NT2/D1 (cell line): ENCODE data around the gene AGAP1.

Experiments
- SUZ12 ChIP-seq: IDR thresholded peaks from 2 replicates; pipeline ENCODE4 v1.6.1; 2011; ENCODE audit not compliant: insufficient read length, insufficient read depth; ENCODE audit errors: extremely low read depth
- YY1 ChIP-seq: IDR thresholded peaks from 2 replicates; pipeline ENCODE4 v1.6.1; 2011; ENCODE audit not compliant: insufficient read length, insufficient read depth

DNA sequence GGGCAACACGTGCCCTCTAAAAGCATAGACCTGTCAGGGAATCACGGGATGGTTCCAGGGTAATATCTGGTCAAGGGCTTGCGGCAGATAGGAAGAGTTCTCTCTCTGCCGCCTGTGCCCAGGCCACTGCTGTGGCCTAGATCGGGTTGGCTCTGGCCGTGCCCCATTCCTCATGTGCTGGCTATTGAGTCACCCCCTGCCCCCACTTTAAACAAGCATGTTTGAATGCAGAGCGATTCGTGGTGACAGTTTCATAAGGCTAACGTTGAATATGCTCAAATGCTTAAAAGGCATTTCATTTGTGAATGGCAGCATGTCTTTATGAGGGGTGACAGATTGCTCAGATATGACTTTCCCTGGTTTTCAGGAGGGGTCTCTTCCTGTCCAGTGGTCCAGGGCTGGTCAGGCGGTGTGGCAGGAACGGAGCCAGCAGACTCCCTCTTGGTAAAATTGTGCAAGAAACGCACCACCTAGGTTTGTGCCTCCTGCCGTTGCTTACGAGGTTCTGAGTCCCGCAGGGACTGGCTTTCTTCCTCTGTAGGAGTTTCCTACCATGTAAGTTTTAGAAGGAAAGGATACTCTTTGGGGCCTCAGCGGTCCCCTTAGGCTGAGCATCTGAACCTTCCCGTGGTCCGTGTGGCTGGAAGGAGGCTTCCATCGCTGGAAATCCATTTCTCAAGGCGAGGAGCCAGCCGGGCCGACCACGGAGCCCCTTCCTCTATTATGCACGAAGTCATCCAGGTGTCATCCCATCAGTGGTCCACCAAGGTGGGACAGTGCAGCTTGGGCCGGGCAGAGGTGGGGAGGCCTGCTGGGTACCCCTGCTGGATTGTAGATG, 50.2 kb downstream of the AGAP1 start:
- no peak for TF ChIP-seq SUZ12
- TF ChIP-seq YY1 = no peak
